Neuron (in vitro differentiated cells): ENCODE results near the gene CLP1.
"Not testable (repeated sequence)": the region's sequence is repeated elsewhere in the genome, so short reads cannot be mapped to it uniquely, and the experiment has no call there.

Source experiments
- H2AFZ ChIP-seq: one replicate; pipeline ENCODE4 v1.6.1; 2013; ENCODE audit warnings: low read depth, mild to moderate bottlenecking, inconsistent platforms, low read length, moderate library complexity
- H3K27me3 ChIP-seq: one replicate; pipeline ENCODE4 v1.6.1; 2013; ENCODE audit warnings: low read length; ENCODE audit not compliant: insufficient read depth
- H3K36me3 ChIP-seq: one replicate; pipeline ENCODE4 v1.6.1; 2013; ENCODE audit warnings: low read length; ENCODE audit not compliant: insufficient read depth
- H3K4me1 ChIP-seq: one replicate; pipeline ENCODE4 v1.6.1; 2013; ENCODE audit warnings: low read length; ENCODE audit not compliant: insufficient read depth
- H3K4me3 ChIP-seq: 2 replicates; pipeline ENCODE4 v1.5.1; 2013; ENCODE audit warnings: mild to moderate bottlenecking, low read length, moderate library complexity
- H3K9me3 ChIP-seq: one replicate; pipeline ENCODE4 v1.6.1; 2013; ENCODE audit warnings: low read length

The CLP1 gene

GRCh38 chr11:57690474-57690873 lies 32.9 kb downstream of the CLP1 start:
- not testable (repeated sequence) for H3K27me3 ChIP-seq, H3K4me1 ChIP-seq, H3K9me3 ChIP-seq, H3K4me3 ChIP-seq, H2AFZ ChIP-seq
- peaks cover 75% of the 10 kb centered on the region for H3K36me3 ChIP-seq

- Histone ChIP-seq H3K36me3 (peaks cover 83% of the 10 kb centered on the region), H3K27me3 (no peaks in the 10 kb centered on the region), H3K9me3 (no peaks in the 10 kb centered on the region), H3K4me1 (no peaks in the 10 kb centered on the region), H3K4me3 (no peak overlapping the region), H2AFZ (no peak overlapping the region)
Measured at GRCh38 chr11:57698843-57699365, 41.3 kb downstream of the CLP1 start.

- H3K27me3 ChIP-seq = no peaks in the 10 kb centered on the region
- peaks cover 84% of the 10 kb centered on the region for H3K36me3 ChIP-seq
- no peak overlapping the region for H2AFZ ChIP-seq
- no peaks in the 10 kb centered on the region for H3K9me3 ChIP-seq
- H3K4me1 ChIP-seq = no peaks in the 10 kb centered on the region
- H3K4me3 ChIP-seq = no peak overlapping the region
Measured at GRCh38 chr11:57699813-57700212, 42.3 kb downstream of the CLP1 start.

- Histone ChIP-seq H2AFZ (no peak overlapping the region), H3K27me3 (no peaks in the 10 kb centered on the region), H3K4me1 (no peaks in the 10 kb centered on the region), H3K36me3 (peaks cover 81% of the 10 kb centered on the region), H3K4me3 (no peak overlapping the region), H3K9me3 (no peaks in the 10 kb centered on the region)
Measured at GRCh38 chr11:57700425-57700824, 42.9 kb downstream of the CLP1 start.

GRCh38 chr11:57703341-57703740 lies 45.8 kb downstream of the CLP1 start:
- H3K4me1 ChIP-seq = no peaks in the 10 kb centered on the region
- no peaks in the 10 kb centered on the region for H3K27me3 ChIP-seq
- no peak overlapping the region for H3K4me3 ChIP-seq
- H3K36me3 ChIP-seq = peaks cover 72% of the 10 kb centered on the region
- no peaks in the 10 kb centered on the region for H3K9me3 ChIP-seq
- H2AFZ ChIP-seq = no peak overlapping the region

GRCh38 chr11:57704932-57705331 lies 47.4 kb downstream of the CLP1 start:
- Histone ChIP-seq H3K9me3 (no peaks in the 10 kb centered on the region), H2AFZ (no peak overlapping the region), H3K36me3 (peaks cover 56% of the 10 kb centered on the region), H3K4me1 (no peaks in the 10 kb centered on the region), H3K4me3 (no peak overlapping the region), H3K27me3 (no peaks in the 10 kb centered on the region)

GRCh38 chr11:57705432-57705831 lies 47.9 kb downstream of the CLP1 start:
- H3K36me3 ChIP-seq = peaks cover 52% of the 10 kb centered on the region

GRCh38 chr11:57709802-57710367 lies 52.3 kb downstream of the CLP1 start:
- H3K4me1 ChIP-seq = peaks cover 23% of the 10 kb centered on the region

More at GRCh38 chr11:57705432-57705831, 47.9 kb downstream of the CLP1 start:
- not testable (repeated sequence) for H3K4me3 ChIP-seq, H2AFZ ChIP-seq, H3K27me3 ChIP-seq, H3K9me3 ChIP-seq, H3K4me1 ChIP-seq

More at GRCh38 chr11:57709802-57710367, 52.3 kb downstream of the CLP1 start:
- Histone ChIP-seq H3K9me3 (no peaks in the 10 kb centered on the region), H3K27me3 (no peaks in the 10 kb centered on the region), H3K36me3 (peaks cover 20% of the 10 kb centered on the region), H3K4me3 (no peak overlapping the region), H2AFZ (no peak overlapping the region)
